ENCODE results near the gene SHMT2.

GRCh38 chr12:57237596-57237931 lies 8.1 kb downstream of the SHMT2 start:
- TF ChIP-seq POLR2AphosphoS5 (IDR thresholded peaks at IDR 0.05) (no peak), POLR2A (IDR thresholded peaks at IDR 0.05) (no peak)
- TF ChIP-seq, protein P1, sequence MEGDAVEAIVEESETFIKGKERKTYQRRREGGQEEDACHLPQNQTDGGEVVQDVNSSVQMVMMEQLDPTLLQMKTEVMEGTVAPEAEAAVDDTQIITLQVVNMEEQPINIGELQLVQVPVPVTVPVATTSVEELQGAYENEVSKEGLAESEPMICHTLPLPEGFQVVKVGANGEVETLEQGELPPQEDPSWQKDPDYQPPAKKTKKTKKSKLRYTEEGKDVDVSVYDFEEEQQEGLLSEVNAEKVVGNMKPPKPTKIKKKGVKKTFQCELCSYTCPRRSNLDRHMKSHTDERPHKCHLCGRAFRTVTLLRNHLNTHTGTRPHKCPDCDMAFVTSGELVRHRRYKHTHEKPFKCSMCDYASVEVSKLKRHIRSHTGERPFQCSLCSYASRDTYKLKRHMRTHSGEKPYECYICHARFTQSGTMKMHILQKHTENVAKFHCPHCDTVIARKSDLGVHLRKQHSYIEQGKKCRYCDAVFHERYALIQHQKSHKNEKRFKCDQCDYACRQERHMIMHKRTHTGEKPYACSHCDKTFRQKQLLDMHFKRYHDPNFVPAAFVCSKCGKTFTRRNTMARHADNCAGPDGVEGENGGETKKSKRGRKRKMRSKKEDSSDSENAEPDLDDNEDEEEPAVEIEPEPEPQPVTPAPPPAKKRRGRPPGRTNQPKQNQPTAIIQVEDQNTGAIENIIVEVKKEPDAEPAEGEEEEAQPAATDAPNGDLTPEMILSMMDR (IDR thresholded peaks at IDR 0.05), result no peak
